Measurements from ENCODE around the gene YIF1A.
"Not testable (repeated sequence)": the region's sequence is repeated elsewhere in the genome, so short reads cannot be mapped to it uniquely, and the experiment has no call there.

YIF1A gene

DNA sequence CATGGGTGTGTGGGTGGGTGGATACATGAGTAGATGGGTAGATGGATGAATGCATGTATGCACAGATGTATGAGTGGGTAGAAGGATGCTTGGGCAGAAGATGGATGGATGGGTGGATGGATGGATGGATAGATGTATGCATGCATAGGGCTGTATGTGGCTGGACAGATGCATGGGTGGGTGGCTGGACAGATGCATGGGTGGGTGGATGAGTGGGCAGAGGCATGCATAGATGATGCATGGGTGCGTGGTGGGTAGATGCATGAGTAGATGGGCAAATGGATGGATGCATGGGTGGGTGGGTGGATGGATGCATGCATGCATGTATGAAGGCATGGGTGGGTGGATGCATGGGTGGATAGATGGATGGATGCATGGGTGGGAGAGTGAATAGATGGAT is 34.7 kb upstream of the YIF1A start:
- no peak for FAIRE-seq
- no peak for DNase-seq (ENCODE audit: insufficient read length)
- no peak for TF ChIP-seq POLR2AphosphoS5 (IDR thresholded peaks at IDR 0.05; ENCODE audit: low read depth, low read length)
- TF ChIP-seq POLR2A (IDR thresholded peaks at IDR 0.05; ENCODE audit: low read depth, low read length), result no peak
- no peak for TF ChIP-seq TAF1 (IDR thresholded peaks at IDR 0.05; ENCODE audit: borderline replicate concordance, low read depth, low read length)

DNA sequence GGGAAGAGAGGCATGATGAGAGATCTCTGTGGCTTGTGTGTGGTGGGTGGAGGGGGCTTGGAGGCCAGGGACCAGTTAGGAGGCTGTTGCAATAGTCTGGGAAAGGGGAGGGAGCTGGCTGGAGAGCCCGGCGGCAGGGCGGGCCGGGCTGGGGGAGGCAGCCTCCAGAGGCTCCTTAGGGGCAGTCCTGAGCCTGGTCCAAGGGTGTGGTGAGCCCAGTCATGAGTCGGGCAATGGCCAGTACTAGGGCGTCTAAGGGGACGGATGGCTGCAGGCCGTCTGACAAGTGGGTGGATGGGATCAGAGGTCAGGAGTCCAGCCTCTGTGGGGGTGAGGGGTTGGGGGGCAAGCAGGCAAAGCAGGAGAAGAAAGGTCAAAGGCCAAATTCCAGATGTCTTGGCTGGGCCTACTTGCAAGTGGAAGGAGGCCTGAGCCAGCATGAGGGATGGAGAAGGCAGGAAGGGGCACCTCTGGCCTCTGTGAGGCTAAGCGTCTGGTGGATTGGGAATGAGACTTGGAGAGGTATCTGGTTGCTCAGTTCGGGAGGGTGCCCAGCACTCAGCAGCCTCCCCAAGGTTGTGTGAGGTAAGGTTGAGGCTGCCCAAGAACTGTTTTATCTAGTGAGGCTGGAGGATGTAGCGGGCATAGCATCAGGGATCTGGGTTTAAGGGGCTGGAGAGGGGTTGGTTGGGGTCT is 33.9 kb upstream of the YIF1A start:
- no peak for FAIRE-seq
- TF ChIP-seq POLR2A (IDR thresholded peaks at IDR 0.05; ENCODE audit: low read depth, low read length) (no peak), POLR2AphosphoS5 (IDR thresholded peaks at IDR 0.05; ENCODE audit: low read depth, low read length) (no peak), TAF1 (IDR thresholded peaks at IDR 0.05; ENCODE audit: borderline replicate concordance, low read depth, low read length) (no peak)
- DNase-seq (ENCODE audit: insufficient read length), result no peak

DNA sequence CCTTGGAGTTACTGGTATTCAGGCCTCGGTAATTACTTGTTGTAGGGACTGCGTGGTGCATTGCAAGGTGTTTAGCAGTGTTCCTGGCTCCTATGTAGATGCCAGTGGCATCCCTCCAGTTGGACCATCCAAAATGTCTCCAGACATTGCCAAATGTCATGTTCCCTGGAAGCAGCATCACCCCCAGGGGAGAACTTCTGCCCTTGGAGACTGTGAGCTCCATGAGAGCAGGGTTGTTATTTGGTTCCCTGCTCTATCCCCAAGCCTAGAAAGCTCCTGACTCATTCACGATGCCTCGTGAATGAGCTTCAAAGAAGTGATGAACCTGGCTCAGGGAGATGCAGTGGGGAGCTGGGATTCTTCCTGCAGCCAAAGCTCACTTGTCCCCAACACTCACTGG is 32.7 kb upstream of the YIF1A start:
- FAIRE-seq (no peak), DNase-seq (ENCODE audit: insufficient read length) (no peak)
- TF ChIP-seq POLR2A (IDR thresholded peaks at IDR 0.05; ENCODE audit: low read depth, low read length), result no peak
- TF ChIP-seq TAF1 (IDR thresholded peaks at IDR 0.05; ENCODE audit: borderline replicate concordance, low read depth, low read length), result no peak
- TF ChIP-seq POLR2AphosphoS5 (IDR thresholded peaks at IDR 0.05; ENCODE audit: low read depth, low read length), result no peak

DNA sequence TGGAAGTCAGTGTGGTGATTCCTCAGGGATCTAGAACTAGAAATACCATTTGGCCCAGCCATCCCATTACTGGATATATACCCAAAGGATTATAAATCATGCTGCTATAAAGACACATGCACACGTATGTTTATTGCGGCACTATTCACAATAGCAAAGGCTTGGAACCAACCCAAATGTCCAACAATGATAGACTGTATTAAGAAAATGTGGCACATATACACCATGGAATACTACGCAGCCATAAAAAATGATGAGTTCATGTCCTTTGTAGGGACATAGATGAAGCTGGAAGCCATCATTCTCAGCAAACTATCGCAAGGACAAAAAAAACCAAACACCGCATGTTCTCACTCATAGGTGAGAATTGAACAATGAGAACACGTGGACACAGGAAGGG is 31.8 kb upstream of the YIF1A start:
- not testable (repeated sequence) for FAIRE-seq; DNase-seq (ENCODE audit: insufficient read length)

DNA sequence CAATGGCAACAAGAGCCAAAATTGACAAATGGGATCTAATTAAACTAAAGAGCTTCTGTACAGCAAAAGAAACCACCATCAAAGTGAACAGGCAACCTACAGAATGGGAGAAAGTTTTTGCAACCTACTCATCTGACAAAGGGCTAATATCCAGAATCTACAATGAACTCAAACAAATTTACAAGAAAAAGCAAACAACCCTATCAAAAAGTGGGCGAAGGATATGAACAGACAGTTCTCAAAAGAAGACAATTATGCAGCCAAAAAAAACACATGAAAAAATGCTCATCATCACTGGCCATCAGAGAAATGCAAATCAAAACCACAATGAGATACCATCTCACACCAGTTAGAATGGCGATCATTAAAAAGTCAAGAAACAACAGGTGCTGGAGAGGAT is 31.3 kb upstream of the YIF1A start:
- not testable (repeated sequence) for FAIRE-seq

GRCh38 chr11:66318600-66318970 is 29.6 kb upstream of the YIF1A start:
- no peak for DNase-seq (ENCODE audit: insufficient read length)
- no peak for TF ChIP-seq TAF1 (IDR thresholded peaks at IDR 0.05; ENCODE audit: borderline replicate concordance, low read depth, low read length)
- no peak for TF ChIP-seq POLR2A (IDR thresholded peaks at IDR 0.05; ENCODE audit: low read depth, low read length)
- no peak for TF ChIP-seq POLR2AphosphoS5 (IDR thresholded peaks at IDR 0.05; ENCODE audit: low read depth, low read length)
- FAIRE-seq, result no peak

More for the DNA sequence above, 31.3 kb upstream of the YIF1A start:
- DNase-seq (ENCODE audit: insufficient read length), result not testable (repeated sequence)

- no peak for DNase-seq (ENCODE audit: insufficient read length)
- no peak for FAIRE-seq
- no peak for TF ChIP-seq POLR2AphosphoS5 (IDR thresholded peaks at IDR 0.05; ENCODE audit: low read depth, low read length)
- no peak for TF ChIP-seq POLR2A (IDR thresholded peaks at IDR 0.05; ENCODE audit: low read depth, low read length)
- TF ChIP-seq TAF1 (IDR thresholded peaks at IDR 0.05; ENCODE audit: borderline replicate concordance, low read depth, low read length), result no peak
These were observed 29.0 kb upstream of the YIF1A start for GRCh38 chr11:66317723-66318599.

- no peak for TF ChIP-seq POLR2A (IDR thresholded peaks at IDR 0.05; ENCODE audit: low read depth, low read length)
- no peak for TF ChIP-seq TAF1 (IDR thresholded peaks at IDR 0.05; ENCODE audit: borderline replicate concordance, low read depth, low read length)
- no peak for TF ChIP-seq POLR2AphosphoS5 (IDR thresholded peaks at IDR 0.05; ENCODE audit: low read depth, low read length)
- no peak for DNase-seq (ENCODE audit: insufficient read length)
- no peak for FAIRE-seq
These were observed 28.4 kb upstream of the YIF1A start for GRCh38 chr11:66317322-66317722.

- DNase-seq (ENCODE audit: insufficient read length) (no peak), FAIRE-seq (no peak)
- TF ChIP-seq POLR2A (IDR thresholded peaks at IDR 0.05; ENCODE audit: low read depth, low read length) (no peak), POLR2AphosphoS5 (IDR thresholded peaks at IDR 0.05; ENCODE audit: low read depth, low read length) (no peak), TAF1 (IDR thresholded peaks at IDR 0.05; ENCODE audit: borderline replicate concordance, low read depth, low read length) (no peak)
These were observed 27.9 kb upstream of the YIF1A start, which contains the start of gene CD248 for GRCh38 chr11:66316849-66317251. Gene CD248 (minus strand): TSS chr11:66317044. CDS start chr11:66317027, 17 bp downstream.

- no peak for DNase-seq (ENCODE audit: insufficient read length)
- no peak for FAIRE-seq
- no peak for TF ChIP-seq POLR2A (IDR thresholded peaks at IDR 0.05; ENCODE audit: low read depth, low read length)
- TF ChIP-seq POLR2AphosphoS5 (IDR thresholded peaks at IDR 0.05; ENCODE audit: low read depth, low read length), result no peak
- no peak for TF ChIP-seq TAF1 (IDR thresholded peaks at IDR 0.05; ENCODE audit: borderline replicate concordance, low read depth, low read length)
These were observed 27.2 kb upstream of the YIF1A start for GRCh38 chr11:66315921-66316811.

GRCh38 chr11:66315498-66315885 is 26.5 kb upstream of the YIF1A start:
- no peak for FAIRE-seq
- TF ChIP-seq POLR2AphosphoS5 (IDR thresholded peaks at IDR 0.05; ENCODE audit: low read depth, low read length) (no peak), POLR2A (IDR thresholded peaks at IDR 0.05; ENCODE audit: low read depth, low read length) (no peak), TAF1 (IDR thresholded peaks at IDR 0.05; ENCODE audit: borderline replicate concordance, low read depth, low read length) (no peak)
- no peak for DNase-seq (ENCODE audit: insufficient read length)

All from GM12892 (cell line).